MM.1S (cell line): ENCODE data around the gene CLPTM1.

Source experiments
- EZH2phosphoT487 ChIP-seq: fragments of 300-600 bp; sonication (generic); IDR thresholded peaks from 2 replicates; pipeline ENCODE4 v1.6.1; 2018; ENCODE audit warnings: antibody characterized with exemption, low read length
- TF ChIP-seq, protein P1 (sequence below): fragments of 300-600 bp; sonication (generic); IDR thresholded peaks from 2 replicates; pipeline ENCODE4 v1.5.1; 2016; ENCODE audit warnings: antibody characterized with exemption, low read length, mixed read lengths

DNA sequence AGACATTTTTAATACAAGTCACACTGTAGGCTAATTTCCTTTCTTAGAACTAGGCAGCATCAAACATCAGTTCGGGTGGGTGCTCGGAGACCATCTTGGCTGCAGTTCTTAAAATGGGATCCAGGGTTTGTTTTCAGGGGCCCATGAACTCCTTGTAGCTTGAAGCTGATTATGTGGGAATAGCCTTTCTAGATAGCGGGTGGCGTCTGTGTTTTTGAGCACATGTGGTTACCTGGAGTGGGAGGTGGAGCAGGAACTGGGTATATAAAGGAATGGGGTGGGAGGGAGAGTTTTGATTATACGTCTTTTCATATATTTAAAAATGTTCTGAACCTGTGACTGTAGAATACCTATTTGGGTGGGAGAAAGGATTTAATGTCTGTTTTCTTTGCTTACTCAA, 12.9 kb downstream of the CLPTM1 start:
- TF ChIP-seq, protein P1, sequence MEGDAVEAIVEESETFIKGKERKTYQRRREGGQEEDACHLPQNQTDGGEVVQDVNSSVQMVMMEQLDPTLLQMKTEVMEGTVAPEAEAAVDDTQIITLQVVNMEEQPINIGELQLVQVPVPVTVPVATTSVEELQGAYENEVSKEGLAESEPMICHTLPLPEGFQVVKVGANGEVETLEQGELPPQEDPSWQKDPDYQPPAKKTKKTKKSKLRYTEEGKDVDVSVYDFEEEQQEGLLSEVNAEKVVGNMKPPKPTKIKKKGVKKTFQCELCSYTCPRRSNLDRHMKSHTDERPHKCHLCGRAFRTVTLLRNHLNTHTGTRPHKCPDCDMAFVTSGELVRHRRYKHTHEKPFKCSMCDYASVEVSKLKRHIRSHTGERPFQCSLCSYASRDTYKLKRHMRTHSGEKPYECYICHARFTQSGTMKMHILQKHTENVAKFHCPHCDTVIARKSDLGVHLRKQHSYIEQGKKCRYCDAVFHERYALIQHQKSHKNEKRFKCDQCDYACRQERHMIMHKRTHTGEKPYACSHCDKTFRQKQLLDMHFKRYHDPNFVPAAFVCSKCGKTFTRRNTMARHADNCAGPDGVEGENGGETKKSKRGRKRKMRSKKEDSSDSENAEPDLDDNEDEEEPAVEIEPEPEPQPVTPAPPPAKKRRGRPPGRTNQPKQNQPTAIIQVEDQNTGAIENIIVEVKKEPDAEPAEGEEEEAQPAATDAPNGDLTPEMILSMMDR = no peak
- no peak for TF ChIP-seq EZH2phosphoT487
